A172 (cell line): ENCODE data around the gene SSR1. TPM values are rescaled to one million over a fixed set of nuclear protein-coding genes. Genes with fewer than 3 reads are reported as not detected.
"Not testable (repeated sequence)": the region's sequence is repeated elsewhere in the genome, so short reads cannot be mapped to it uniquely, and the experiment has no call there.

ENCODE experiments used
- DNase-seq: peaks from one replicate; pipeline ENCODE4 v3.0.0-alpha.2; 2015; ENCODE audit warnings: low spot score
- total RNA-seq: library from RNA; depleted of rRNA; stranded (reverse); fragments of >200 nt; shearing (Covaris generic); gene quantifications from 2 replicates; pipeline ENCODE4 v1.2.3, GENCODE V29; 2014

SSR1 gene
- total RNA-seq, 1 experiment from 2014 or later = 110 TPM

DNA sequence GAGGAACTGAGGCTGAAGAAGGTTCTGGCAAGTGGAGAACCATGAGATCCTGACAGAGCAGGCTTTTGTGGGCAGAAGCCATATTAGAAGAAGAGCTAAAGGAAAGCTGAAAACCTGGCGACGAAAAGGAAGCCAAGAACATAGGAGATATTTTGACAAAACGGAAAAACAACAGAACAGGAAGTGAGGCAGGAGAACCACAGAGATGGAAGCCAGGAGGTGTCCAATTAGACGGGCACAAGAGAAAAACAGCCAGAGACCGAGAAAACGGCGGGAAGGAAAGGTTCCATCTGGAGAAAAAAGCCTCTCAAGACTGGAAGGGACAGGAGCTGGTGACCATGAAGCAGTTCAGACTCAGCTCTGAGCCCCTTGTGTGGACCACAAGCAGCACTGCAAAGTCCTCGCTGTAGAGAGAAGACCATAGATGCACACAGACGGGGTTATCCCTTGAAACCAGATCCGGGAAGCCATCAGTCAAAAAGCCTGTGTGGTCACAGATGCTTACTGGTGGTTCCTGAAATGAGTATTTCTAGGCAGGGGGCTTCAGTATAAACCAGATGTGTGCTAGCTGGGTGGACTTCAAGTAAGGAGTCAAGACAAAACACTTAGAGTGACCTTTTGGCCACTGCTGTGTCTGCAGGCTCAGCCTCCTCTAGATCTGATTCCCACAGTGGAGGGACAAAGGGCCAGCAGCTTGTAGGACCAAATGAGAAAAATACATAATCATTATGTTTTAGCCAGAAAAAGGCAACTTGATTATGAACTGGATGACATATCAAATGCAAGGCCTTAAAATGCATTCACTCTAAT, 30.7 kb downstream of the SSR1 start:
- no peak for DNase-seq

DNA sequence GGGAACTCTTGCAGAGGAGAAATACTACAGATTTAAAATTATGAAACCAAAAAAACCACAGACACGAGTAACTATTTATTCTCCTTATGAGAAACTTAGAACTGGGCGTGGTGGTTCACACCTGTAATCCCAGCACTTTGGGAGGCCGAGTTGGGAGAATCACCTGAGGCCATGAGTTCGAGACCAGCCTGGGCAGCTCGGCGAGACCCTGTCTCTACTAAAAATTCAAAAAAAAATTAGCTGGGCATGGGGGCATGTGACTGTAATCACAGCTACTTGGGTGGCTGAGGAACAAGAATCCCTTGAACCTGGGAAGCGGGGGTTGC, 36.8 kb downstream of the SSR1 start:
- no peak for DNase-seq

- not testable (repeated sequence) for DNase-seq
Measured at GRCh38 chr6:7274525-7274924, 38.5 kb downstream of the SSR1 start.

- DNase-seq = no peak
Measured at GRCh38 chr6:7273709-7274108, 39.3 kb downstream of the SSR1 start.

DNA sequence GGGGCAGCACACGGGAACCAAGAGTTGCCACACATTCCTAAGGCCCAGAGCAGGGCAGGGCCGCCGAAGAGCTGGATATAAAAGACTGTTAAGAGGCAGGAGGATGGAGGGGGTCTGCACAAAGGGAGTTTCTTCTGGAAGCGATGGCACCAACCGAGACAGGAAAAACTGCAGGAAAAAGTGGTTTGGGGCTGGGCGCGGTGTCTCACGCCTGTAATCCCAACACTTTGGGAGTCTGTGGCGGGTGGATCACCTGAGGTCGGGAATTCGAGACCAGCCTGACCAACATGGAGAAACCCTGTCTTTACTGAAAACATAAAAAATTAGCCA, 41.8 kb downstream of the SSR1 start:
- no peak for DNase-seq

GRCh38 chr6:7270320-7271204, 42.4 kb downstream of the SSR1 start:
- DNase-seq = no peak

GRCh38 chr6:7269816-7270215, 43.2 kb downstream of the SSR1 start:
- no peak for DNase-seq

- no peak for DNase-seq
Measured at GRCh38 chr6:7268816-7269555, 44.0 kb downstream of the SSR1 start.

- no peak for DNase-seq
Measured at GRCh38 chr6:7268362-7268761, 44.6 kb downstream of the SSR1 start.

- DNase-seq = peak; percentile 88
Measured at GRCh38 chr6:7267466-7268091, 45.4 kb downstream of the SSR1 start.

GRCh38 chr6:7267071-7267465, 45.9 kb downstream of the SSR1 start:
- DNase-seq = no peak

GRCh38 chr6:7265385-7265726, 47.6 kb downstream of the SSR1 start:
- DNase-seq = not testable (repeated sequence)

- DNase-seq = no peak
Measured at GRCh38 chr6:7264686-7265384, 48.2 kb downstream of the SSR1 start.

GRCh38 chr6:7264041-7264440, 49.0 kb downstream of the SSR1 start:
- no peak for DNase-seq

GRCh38 chr6:7263519-7263805, 49.5 kb downstream of the SSR1 start:
- not testable (repeated sequence) for DNase-seq

- no peak for DNase-seq
Measured at GRCh38 chr6:7262746-7263518, 50.1 kb downstream of the SSR1 start.

- DNase-seq = peak; percentile 14
Measured at GRCh38 chr6:7261852-7262461, 51.0 kb downstream of the SSR1 start.

- DNase-seq = peak; percentile 80
Measured at GRCh38 chr6:7261032-7261841, 51.8 kb downstream of the SSR1 start.

- DNase-seq = no peak
Measured at GRCh38 chr6:7260291-7261031, 52.5 kb downstream of the SSR1 start.
